Left kidney (tissue), 8 donors: Measurements from ENCODE around the gene CT45A8. TPM values are rescaled to one million over a fixed set of nuclear protein-coding genes. Genes with fewer than 3 reads are reported as not detected.
"Not testable (repeated sequence)": the region's sequence is repeated elsewhere in the genome, so short reads cannot be mapped to it uniquely, and the experiment has no call there.

Source experiments
- DNase-seq: peaks from one replicate; pipeline ENCODE4 v3.0.0-alpha.2; 2013
- long read RNA-seq, 8 donors: transcript quantifications; one replicate each; lab custom pipeline, GENCODE V29; 2026
- polyA plus RNA-seq: library from polyadenylated mRNA; unstranded; fragments of 120-200 nt; gene quantifications from one replicate; pipeline ENCODE4 v1.2.1, GENCODE V29; 2013; ENCODE audit not compliant: insufficient read length

Gene CT45A8, protein sequence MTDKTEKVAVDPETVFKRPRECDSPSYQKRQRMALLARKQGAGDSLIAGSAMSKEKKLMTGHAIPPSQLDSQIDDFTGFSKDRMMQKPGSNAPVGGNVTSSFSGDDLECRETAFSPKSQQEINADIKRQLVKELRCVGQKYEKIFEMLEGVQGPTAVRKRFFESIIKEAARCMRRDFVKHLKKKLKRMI
- not detected for polyA plus RNA-seq
- long read RNA-seq, donor 1, result 0 reads
- long read RNA-seq, donor 2, result 0 reads
- long read RNA-seq, donor 3, result 0 reads
- long read RNA-seq, donor 4, result 0 reads
- long read RNA-seq, donor 5, result 0 reads
- long read RNA-seq, donor 6, result 0 reads
- long read RNA-seq, donor 7, result 0 reads
- long read RNA-seq, donor 8, result 0 reads

DNA sequence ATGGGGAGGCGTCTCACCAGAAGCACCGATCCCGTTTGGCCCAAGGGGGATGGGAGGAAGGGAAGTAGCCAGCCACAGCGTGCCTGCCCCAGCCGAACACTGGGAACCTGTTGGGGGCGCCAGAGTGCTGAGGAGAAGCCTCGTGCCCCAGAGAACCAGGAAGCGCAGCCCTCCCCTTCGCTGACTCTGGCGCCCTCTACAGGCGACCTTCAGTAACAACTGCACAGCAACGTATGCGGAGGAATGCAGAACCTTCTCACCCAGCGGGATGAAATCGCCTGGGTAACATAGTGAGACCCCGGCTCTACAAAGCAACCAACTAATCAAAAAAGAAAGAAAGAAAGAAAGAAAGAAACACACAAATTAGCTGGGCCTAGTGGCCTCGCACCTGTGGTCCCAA lies at the start of gene CT45A8:
TSS of gene CT45A8 (minus strand) at position 101 of the 400 bp plus-strand sequence. CDS start 3,755 bp downstream, outside the sequence.
- not testable (repeated sequence) for DNase-seq

DNA sequence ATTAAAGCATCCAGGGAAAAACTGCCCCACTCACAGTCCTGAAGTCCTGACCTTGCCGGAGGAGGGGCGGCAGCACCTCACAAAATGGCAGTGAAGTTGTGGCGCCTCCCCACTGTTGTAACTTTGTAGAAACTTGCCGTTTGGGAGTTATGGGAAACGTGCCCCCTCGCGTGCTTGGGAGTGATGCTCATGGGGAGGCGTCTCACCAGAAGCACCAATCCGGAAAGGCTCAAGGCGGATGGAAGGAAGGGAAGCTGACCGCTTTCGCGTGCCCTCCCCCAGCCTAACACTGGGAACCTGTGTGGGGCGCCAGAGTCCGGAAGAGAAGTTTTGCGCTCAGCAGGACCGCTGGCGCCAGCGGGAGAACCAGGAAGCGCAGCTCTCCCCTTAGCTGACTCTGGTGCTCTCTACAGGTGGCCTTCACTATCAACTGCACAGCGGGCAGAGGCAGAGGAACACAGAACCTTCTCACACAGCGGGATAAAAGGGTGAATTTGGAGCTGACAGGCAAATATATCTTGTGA lies 39.0 kb upstream of the CT45A8 start, which contains the start of the genes CT45A10 and SAGE1:
TSS of gene CT45A10 (minus strand) at position 151 of the 524 bp plus-strand sequence. CDS start 8,100 bp downstream, outside the sequence.
TSS of gene SAGE1 (plus strand) at position 423 of the 524 bp plus-strand sequence. CDS start 2,527 bp downstream, outside the sequence.
- DNase-seq, result no peak

DNA sequence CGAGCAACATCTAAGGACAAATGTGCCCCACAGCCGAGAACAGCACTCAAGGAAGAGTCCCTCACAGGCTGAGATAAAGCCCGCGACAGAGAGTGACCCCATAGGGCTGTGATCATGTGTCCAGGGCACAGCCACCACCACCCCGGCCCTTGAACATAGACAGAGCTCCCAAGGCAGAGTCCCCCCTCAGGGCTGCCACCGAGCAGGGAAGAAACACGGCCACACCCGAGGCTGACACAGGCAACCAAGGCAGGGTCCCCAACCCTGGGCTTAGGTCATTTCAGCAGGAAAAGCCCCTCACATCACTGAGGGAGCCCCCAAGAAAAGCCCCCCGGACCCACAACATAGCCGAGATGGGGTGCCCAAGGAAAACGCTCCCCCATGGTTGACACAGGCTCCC lies 38.4 kb upstream of the CT45A8 start:
- DNase-seq, result no peak

DNA sequence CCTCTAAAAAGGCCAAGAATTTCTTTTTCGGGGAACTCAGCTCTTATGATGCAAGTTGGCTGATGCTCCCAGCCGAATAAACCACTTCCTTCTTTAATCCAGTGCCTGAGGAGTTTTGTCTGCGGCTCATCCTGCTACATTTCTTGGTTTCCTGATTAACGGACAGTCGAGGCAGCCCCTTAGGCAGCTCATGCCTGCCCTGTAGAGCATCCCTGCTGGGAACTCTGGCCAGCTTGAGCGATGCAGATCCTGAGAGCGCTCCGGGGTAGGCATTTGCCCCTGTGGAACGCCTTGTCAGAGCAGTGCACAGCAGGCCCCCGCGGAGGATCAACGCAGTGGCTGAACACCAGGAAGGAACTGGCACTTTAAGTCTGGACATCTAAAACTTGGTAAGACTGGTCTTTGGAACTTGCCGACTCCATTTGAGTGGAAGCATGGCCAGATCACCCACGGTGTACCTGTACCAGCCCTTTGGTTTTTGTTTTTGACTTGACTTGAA lies 35.8 kb upstream of the CT45A8 start:
- DNase-seq, result no peak

DNA sequence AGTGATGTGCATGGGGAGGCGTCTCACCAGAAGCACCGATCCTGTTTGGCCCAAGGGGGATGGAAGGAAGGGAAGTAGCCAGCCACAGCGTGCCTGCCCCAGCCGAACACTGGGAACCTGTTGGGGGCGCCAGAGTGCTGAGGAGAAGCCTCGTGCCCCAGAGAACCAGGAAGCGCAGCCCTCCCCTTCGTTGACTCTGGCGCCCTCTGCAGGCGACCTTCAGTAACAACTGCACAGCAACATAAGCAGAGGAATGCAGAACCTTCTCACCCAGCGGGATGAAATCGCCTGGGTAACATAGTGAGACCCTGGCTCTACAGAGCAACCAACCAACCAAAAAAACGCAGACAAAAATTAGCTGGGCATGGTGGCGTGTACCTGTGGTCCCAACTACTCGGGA lies 34.6 kb upstream of the CT45A8 start:
- not testable (repeated sequence) for DNase-seq

DNA sequence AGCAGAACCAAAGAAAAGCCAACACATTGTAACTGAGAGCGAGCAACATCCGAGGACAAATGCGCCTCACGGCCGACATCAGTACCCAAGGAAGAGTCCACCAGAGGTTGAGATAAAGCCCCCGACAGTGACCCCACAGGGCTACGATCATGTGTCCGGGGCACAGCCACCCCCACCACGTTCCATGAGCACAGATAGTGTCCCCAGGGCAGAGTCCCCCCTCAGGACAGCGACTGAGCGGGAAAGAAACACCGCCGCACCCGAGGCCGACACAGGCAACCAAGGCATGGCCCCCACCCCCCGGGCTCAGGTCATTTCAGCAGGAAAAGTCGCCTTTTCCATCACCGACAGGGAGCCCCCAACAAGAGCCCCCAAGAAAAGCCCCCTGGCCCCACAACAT lies 33.9 kb upstream of the CT45A8 start:
- not testable (repeated sequence) for DNase-seq

DNA sequence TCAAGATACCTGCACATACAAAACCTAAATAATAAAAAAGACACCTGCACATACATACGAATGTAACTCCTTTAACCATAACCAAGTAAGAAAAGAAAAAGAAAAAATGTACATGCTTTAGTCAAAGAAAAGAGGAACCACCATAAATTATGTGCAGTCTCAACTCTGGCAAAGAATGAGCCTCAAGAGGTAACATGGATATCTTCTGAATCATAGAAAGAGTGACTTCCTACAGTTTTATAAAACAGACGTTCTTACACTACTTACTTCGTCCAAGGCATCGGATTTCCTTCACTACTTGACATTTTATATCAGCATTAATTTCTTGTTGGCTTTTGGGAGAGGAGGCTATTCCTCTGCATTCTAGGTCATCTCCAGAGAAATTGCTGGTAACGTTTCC lies 28.4 kb upstream of the CT45A8 start:
- DNase-seq, result not testable (repeated sequence)

DNA sequence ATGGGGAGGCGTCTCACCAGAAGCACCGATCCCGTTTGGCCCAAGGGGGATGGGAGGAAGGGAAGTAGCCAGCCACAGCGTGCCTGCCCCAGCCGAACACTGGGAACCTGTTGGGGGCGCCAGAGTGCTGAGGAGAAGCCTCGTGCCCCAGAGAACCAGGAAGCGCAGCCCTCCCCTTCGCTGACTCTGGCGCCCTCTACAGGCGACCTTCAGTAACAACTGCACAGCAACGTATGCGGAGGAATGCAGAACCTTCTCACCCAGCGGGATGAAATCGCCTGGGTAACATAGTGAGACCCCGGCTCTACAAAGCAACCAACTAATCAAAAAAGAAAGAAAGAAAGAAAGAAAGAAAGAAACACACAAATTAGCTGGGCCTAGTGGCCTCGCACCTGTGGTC lies 17.4 kb upstream of the CT45A8 start, which contains the start of gene CT45A9:
TSS of gene CT45A9 (minus strand) at position 101 of the 400 bp plus-strand sequence. CDS start 3,751 bp downstream, outside the sequence.
- not testable (repeated sequence) for DNase-seq

DNA sequence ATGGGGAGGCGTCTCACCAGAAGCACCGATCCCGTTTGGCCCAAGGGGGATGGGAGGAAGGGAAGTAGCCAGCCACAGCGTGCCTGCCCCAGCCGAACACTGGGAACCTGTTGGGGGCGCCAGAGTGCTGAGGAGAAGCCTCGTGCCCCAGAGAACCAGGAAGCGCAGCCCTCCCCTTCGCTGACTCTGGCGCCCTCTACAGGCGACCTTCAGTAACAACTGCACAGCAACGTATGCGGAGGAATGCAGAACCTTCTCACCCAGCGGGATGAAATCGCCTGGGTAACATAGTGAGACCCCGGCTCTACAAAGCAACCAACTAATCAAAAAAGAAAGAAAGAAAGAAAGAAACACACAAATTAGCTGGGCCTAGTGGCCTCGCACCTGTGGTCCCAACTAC lies 17.2 kb downstream of the CT45A8 start, which contains the start of gene CT45A7:
TSS of gene CT45A7 (minus strand) at position 101 of the 400 bp plus-strand sequence. CDS start 3,747 bp downstream, outside the sequence.
- DNase-seq, result not testable (repeated sequence)

DNA sequence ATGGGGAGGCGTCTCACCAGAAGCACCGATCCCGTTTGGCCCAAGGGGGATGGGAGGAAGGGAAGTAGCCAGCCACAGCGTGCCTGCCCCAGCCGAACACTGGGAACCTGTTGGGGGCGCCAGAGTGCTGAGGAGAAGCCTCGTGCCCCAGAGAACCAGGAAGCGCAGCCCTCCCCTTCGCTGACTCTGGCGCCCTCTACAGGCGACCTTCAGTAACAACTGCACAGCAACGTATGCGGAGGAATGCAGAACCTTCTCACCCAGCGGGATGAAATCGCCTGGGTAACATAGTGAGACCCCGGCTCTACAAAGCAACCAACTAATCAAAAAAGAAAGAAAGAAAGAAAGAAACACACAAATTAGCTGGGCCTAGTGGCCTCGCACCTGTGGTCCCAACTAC lies 34.4 kb downstream of the CT45A8 start, which contains the start of gene CT45A2:
TSS of gene CT45A2 (minus strand) at position 101 of the 400 bp plus-strand sequence. CDS start 3,747 bp downstream, outside the sequence.
- DNase-seq, result not testable (repeated sequence)

DNA sequence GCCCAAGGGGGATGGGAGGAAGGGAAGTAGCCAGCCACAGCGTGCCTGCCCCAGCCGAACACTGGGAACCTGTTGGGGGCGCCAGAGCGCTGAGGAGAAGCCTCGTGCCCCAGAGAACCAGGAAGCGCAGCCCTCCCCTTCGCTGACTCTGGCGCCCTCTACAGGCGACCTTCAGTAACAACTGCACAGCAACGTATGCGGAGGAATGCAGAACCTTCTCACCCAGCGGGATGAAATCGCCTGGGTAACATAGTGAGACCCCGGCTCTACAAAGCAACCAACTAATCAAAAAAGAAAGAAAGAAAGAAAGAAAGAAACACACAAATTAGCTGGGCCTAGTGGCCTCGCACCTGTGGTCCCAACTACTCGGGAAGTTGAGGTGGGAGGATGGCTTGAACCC lies 51.7 kb downstream of the CT45A8 start, which contains the start of gene CT45A6:
TSS of gene CT45A6 (minus strand) at position 101 of the 400 bp plus-strand sequence. CDS start 3,794 bp downstream, outside the sequence.
- DNase-seq, result not testable (repeated sequence)

Other genes with a start within 250 kb of the CT45A8 start
- gene CT45A1, start 140.9 kb downstream of the CT45A8 start, polyA plus RNA-seq, result not detected
- not detected for gene CT45A3, start 86.3 kb downstream of the CT45A8 start, polyA plus RNA-seq
- gene CT45A5, start 69.0 kb downstream of the CT45A8 start, polyA plus RNA-seq, result not detected
- not detected for gene CT45A6, start 51.8 kb downstream of the CT45A8 start, polyA plus RNA-seq
- gene CT45A2, start 34.5 kb downstream of the CT45A8 start, polyA plus RNA-seq, result not detected
- gene CT45A7, start 17.3 kb downstream of the CT45A8 start, polyA plus RNA-seq, result not detected
- not detected for gene CT45A9, start 17.3 kb upstream of the CT45A8 start, polyA plus RNA-seq
- not detected for gene CT45A10, start 38.9 kb upstream of the CT45A8 start, polyA plus RNA-seq
- not detected for gene SAGE1, start 39.2 kb upstream of the CT45A8 start, polyA plus RNA-seq
- 30.7 TPM for gene MMGT1, start 119.5 kb upstream of the CT45A8 start, polyA plus RNA-seq
- gene SLC9A6, start 130.9 kb upstream of the CT45A8 start, polyA plus RNA-seq, result 17.7 TPM